SJCRH30 (cell line): ENCODE results near the gene LRSAM1. TPM values are rescaled to one million over a fixed set of nuclear protein-coding genes. Genes with fewer than 3 reads are reported as not detected.

ENCODE experiments used
- DNase-seq, 2 experiments: peaks; one replicate each; pipeline ENCODE4 v3.0.0-alpha.2; 2015 to 2020
- H3K27ac ChIP-seq: fragments of 250-450 bp; sonication (Bioruptor Pico); 2 replicates; pipeline ENCODE4 v1.5.1; 2020; ENCODE audit warnings: mild to moderate bottlenecking, moderate library complexity
- H3K27me3 ChIP-seq: fragments of 250-450 bp; sonication (Bioruptor Pico); 2 replicates; pipeline ENCODE4 v1.5.1; 2020; ENCODE audit warnings: mild to moderate bottlenecking, moderate library complexity
- H3K36me3 ChIP-seq: fragments of 250-450 bp; sonication (Bioruptor Pico); 2 replicates; pipeline ENCODE4 v1.5.1; 2020; ENCODE audit warnings: mild to moderate bottlenecking, moderate library complexity
- H3K4me1 ChIP-seq: fragments of 250-450 bp; sonication (Bioruptor Pico); 2 replicates; pipeline ENCODE4 v1.5.1; 2020; ENCODE audit warnings: mild to moderate bottlenecking, moderate library complexity
- H3K4me3 ChIP-seq: fragments of 250-450 bp; sonication (Bioruptor Pico); 2 replicates; pipeline ENCODE4 v1.5.1; 2020; ENCODE audit warnings: mild to moderate bottlenecking, moderate library complexity
- H3K9me3 ChIP-seq: fragments of 250-450 bp; sonication (Bioruptor Pico); replicated peaks from 2 replicates; pipeline ENCODE4 v1.5.1; 2020; ENCODE audit warnings: mild to moderate bottlenecking, moderate library complexity
- total RNA-seq: library from RNA; depleted of rRNA; stranded (reverse); fragments of >200 nt; shearing (Covaris generic); gene quantifications from 2 replicates; pipeline ENCODE4 v1.2.3, GENCODE V29; 2014

The LRSAM1 gene
- total RNA-seq, 1 experiment from 2014 or later = 7.3 TPM

DNA sequence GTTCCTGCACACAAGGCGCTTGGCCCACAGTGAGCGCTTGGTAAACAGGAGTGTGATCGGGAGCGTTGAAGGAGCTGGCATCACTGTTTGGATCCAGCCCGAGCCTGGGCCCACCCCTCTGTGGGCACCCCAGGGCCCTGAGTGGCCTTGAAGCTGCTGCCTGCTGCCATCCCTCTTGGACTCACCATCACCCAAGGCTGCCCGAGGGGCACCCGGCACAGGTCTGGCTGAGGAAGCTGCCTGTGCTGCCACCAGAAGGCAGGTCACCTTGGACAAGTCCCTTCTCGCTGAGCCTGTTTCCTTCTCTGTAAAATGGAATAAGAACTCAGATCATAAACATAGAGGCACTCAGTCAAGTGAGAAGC lies 53.6 kb downstream of the LRSAM1 start:
- H3K27ac ChIP-seq = no peak overlapping the region
- no peak overlapping the region for H3K4me3 ChIP-seq
- H3K36me3 ChIP-seq = peaks cover 36% of the 10 kb centered on the region
- no peaks in the 10 kb centered on the region for H3K9me3 ChIP-seq
- H3K27me3 ChIP-seq = no peaks in the 10 kb centered on the region
- H3K4me1 ChIP-seq = 0 out of 2 replicates have a peak, but pooled peaks cover 3% of the 10 kb centered on the region
- no peak for DNase-seq

DNA sequence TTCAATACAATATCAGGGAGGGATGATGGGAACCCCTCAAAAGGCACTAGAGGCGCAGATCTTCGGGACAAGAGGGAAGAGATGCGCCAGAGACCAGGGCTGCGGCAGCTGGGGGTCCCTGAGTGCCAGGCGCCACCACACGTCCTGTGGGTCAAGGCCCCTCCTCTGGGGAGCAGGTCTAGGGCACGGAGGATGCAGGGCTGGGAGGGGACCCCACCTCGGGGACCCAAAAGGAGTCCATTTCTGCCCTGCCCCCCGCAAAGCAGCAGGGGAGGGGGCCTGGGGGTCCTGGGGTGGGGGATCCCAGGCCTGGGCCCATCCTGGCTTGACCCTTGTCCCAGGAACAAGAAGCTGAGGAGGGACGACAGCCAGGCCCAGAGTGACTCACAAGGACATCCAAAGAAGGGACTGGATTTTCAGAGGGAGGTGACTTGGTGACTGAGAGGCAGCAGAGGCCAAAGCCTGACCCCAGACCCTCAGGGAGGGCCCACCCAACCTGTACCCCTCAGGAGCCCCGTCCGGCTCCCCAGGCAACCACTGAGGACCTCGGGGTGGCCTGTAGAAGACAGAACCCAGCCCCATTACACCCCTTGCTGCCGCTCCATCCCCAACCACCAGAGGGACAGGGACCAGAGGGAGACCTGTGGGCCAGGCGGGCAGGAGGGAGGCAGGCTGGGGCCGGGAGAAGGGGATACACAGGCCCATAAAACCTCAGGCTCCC lies 54.2 kb downstream of the LRSAM1 start:
- H3K27ac ChIP-seq = no peak overlapping the region
- peak; percentile 60 to 61 for DNase-seq

DNA sequence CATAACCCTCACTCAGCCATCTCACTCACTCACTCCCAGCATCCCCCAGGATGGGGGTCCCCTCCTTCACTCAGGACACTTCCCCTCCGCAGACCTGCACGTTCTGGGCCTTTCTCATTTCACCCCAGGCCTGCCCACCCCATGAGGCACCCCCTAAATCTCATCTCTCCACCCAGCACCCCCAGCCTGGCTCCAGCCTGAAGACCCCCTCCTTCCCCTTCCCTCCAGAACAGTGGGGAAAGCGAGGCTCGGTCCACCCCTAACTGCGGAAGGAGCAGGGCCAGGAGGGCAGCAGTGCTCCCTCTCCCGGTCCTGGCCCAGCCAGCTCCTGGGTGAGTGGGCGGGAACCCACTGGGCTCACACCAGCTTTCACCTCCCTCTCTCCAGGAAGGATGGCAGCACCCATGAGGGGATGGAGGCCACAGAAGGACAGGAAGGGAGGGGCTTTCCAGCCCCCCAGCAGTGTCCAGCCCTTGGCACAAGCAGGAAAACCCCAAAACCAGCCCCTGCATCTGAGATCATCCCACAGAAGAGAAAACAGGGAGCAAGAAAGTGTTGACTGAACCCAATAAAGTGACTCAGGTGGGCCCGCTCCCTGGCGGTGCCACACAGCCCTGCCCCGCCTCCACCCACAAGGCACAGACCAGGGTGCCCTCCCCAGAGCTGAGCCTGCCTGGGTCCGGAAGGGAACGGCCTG lies 55.0 kb downstream of the LRSAM1 start:
- Histone ChIP-seq H3K4me3 (no peak overlapping the region), H3K4me1 (0 out of 2 replicates have a peak, but pooled peaks cover 3% of the 10 kb centered on the region), H3K36me3 (peaks cover 41% of the 10 kb centered on the region), H3K9me3 (no peaks in the 10 kb centered on the region), H3K27me3 (no peaks in the 10 kb centered on the region), H3K27ac (no peak overlapping the region)
- DNase-seq = no peak

More for the DNA sequence above, 54.2 kb downstream of the LRSAM1 start:
- H3K9me3 ChIP-seq = no peaks in the 10 kb centered on the region
- H3K36me3 ChIP-seq = peaks cover 41% of the 10 kb centered on the region
- 0 out of 2 replicates have a peak, but pooled peaks cover 3% of the 10 kb centered on the region for H3K4me1 ChIP-seq
- H3K27me3 ChIP-seq = no peaks in the 10 kb centered on the region
- no peak overlapping the region for H3K4me3 ChIP-seq

DNA sequence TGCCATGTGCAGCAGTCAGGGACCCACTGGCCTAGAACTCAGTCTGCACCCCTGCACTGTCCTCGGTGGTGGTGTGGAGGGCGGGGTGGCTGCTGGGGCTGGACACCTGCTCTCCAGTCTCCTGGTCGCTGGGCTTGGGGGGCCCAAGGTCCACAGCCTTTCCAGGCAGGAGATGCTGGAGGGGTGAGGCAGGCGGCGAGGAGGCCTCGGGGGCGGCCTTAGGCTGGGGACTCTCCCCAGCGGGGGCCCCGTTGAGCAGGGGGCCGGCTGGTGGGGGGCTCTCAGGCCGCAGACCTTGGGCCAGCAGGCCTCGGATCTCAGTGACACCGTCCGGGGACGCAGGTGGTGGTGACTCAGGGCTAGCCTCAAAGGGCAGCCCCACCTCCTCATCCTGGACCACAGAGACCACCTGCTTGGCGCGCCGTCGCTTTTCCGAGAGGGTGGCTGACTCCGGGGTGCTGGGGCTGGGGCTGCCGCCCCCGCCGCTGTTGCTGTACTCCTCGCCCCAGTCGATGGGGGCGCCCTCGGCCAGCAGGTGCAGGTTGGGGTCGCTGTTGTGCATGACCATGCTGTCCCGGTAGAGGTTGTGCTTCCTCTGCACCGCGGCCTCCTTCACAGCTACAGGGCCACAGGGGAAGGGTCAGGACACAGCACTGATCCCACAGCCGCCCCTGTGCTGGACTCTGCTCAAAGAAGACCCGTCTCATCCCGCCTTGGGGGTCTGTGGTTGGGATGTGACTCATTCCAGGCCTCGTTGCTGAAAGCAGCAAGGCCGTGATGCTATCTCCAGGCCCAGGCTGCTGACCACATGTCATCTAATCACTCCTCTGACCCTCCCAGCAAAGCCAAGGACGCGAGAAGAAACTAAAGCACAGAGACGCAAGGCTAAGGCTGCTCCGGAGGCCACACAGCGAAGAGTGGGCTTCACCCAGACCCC lies 55.8 kb downstream of the LRSAM1 start:
- peak; percentile 39 to 59 for DNase-seq
- H3K27ac ChIP-seq = no peak overlapping the region
- H3K4me1 ChIP-seq = 0 out of 2 replicates have a peak, but pooled peaks cover 3% of the 10 kb centered on the region
- no peak overlapping the region for H3K4me3 ChIP-seq
- no peaks in the 10 kb centered on the region for H3K27me3 ChIP-seq
- H3K9me3 ChIP-seq = no peaks in the 10 kb centered on the region
- peaks cover 41% of the 10 kb centered on the region for H3K36me3 ChIP-seq

DNA sequence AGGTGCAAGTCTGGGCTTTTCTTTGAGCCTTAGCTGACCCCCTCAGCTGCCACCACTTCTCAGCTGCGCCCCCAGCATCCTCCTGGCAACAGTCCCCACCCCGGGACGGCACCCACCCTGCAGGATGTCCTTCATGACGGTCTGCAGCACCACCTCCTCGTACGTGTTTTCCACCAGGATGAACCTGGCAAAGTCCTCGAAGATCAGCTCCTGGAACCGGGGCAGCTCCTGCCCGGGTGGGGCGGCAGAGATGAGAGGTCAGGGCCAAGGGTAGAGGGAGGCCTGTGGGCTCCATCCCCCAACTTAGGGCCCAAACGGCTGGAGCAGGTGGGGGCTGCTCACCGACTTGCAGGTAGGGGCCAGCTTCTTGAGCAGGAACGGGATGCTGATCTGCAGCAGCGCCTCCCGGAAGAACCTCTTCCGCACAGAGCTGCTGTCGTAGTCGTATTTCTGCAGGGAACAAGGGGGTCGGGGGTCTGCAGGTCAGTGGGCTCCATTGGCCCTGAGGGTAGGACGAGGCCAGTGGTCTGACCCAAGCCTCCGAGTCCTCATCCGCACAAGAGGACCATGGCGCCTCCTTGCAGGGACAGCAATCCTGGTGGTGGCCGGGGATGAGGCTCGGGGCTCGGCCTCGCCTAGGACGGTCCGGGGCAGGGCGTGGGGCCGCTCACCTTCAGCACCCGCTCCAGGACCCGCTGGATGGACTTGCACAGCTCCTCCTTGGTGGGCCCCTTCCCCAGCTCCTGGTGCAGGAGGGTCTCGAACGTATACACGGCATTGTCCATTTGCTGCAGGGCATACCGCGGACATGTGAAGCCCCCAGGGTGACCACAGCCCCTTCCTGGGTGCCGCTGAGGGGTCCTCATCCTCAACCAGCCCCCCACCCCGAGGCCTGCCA lies 56.7 kb downstream of the LRSAM1 start:
- DNase-seq = no peak
- Histone ChIP-seq H3K4me1 (0 out of 2 replicates have a peak, but pooled peaks cover 3% of the 10 kb centered on the region), H3K9me3 (no peaks in the 10 kb centered on the region), H3K36me3 (peaks cover 48% of the 10 kb centered on the region), H3K4me3 (no peak overlapping the region), H3K27me3 (no peaks in the 10 kb centered on the region), H3K27ac (no peak overlapping the region)

DNA sequence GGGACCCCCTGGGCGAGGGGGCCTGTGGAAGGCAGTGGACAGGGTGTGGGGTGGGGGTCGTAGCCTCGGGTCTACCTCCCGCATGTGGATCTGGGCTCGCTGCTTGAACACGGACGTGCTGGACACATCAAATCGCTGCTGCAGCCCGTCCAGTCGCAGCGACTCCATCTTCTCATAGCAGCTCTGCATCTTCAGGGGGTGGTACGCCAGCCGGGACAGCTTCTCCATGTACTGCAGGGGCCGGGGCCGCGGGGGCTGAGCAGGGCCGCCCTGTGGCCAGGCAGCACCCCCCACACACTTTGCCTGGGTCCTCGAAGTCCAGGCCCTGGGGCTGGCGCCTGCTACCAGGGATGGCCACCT lies 57.6 kb downstream of the LRSAM1 start:
- Histone ChIP-seq H3K9me3 (no peaks in the 10 kb centered on the region), H3K4me1 (0 out of 2 replicates have a peak, but pooled peaks cover 3% of the 10 kb centered on the region), H3K36me3 (peaks cover 50% of the 10 kb centered on the region), H3K4me3 (no peak overlapping the region), H3K27ac (no peak overlapping the region), H3K27me3 (no peaks in the 10 kb centered on the region)
- no peak for DNase-seq

DNA sequence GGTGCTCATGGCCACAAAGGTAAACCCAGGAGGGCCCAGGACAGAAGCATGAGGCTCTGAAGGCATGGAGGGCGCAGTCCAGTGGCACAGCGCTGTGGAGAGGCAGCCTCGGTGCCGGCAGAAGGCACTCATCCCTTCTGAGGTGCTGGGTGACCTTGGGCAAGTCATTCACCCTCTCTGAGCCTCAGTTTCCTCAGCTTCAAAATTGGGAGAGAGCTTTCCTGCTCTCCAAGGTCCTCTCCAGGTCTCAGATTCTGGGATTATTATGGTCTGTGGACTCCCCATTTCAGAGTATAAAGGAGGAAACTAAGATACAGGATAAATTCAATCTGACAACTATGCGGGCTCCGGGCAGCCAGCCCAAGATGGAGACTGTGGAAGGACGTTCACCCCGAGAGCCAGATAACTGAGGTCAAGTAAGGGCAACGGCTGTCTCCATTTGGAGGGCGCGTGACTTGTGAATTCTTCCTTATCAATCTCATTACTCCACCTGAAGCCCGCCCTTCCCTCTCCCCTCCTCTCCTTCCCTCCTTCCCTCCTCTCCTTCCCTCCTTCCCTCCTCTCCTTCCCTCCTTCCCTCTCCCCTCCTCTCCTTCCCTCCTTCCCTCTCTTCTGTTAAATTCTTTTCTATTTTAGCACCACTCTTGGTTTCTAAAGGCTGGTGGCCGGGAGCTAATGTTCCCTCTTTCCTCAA lies 58.1 kb downstream of the LRSAM1 start:
- Histone ChIP-seq H3K27me3 (no peaks in the 10 kb centered on the region), H3K4me1 (0 out of 2 replicates have a peak, but pooled peaks cover 3% of the 10 kb centered on the region), H3K27ac (no peak overlapping the region), H3K36me3 (peaks cover 54% of the 10 kb centered on the region), H3K4me3 (no peak overlapping the region), H3K9me3 (no peaks in the 10 kb centered on the region)
- no peak for DNase-seq

DNA sequence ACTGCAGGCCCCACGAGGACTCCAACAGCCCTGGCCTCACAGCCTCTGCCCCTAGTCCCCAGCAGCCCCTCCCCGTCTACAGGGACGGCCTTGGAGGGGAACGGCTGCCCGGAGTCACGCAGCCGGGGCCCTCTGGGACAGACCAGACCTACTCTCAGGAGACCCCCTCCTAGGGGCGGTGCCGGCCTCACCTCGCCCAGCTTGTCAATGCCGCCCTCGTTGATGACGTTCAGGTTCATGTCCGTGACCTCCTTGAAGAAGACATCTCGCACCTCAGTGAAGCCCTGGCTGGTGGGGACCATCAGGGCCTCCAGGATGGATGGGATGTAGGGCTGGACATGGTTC lies 58.6 kb downstream of the LRSAM1 start:
- Histone ChIP-seq H3K9me3 (no peaks in the 10 kb centered on the region), H3K27ac (no peak overlapping the region), H3K4me1 (0 out of 2 replicates have a peak, but pooled peaks cover 3% of the 10 kb centered on the region), H3K4me3 (no peak overlapping the region), H3K36me3 (peaks cover 55% of the 10 kb centered on the region), H3K27me3 (no peaks in the 10 kb centered on the region)
- no peak for DNase-seq

DNA sequence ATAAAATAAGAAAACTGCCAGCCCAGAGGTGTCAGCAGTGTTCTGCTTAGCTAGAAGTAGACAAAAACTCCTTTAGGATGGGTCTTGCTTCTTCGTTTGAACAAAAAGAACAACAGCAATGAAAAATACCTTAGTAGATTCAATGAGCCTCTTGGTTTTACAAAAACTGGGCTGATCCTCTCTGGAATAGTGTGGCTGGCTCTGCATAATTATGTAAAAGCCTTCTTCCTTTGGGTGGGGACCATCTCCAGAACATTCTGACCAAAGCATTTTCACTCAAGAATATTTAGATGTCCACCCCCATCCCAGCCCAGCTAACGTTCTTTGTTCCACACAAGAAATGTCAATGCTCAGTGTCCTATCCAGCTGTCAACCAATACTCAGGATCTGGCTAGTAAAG lies 63.2 kb downstream of the LRSAM1 start:
- no peak for DNase-seq
- Histone ChIP-seq H3K4me1 (peaks cover 10% of the 10 kb centered on the region), H3K9me3 (no peaks in the 10 kb centered on the region), H3K36me3 (peaks cover 47% of the 10 kb centered on the region), H3K4me3 (no peak overlapping the region), H3K27me3 (no peaks in the 10 kb centered on the region), H3K27ac (no peak overlapping the region)

DNA sequence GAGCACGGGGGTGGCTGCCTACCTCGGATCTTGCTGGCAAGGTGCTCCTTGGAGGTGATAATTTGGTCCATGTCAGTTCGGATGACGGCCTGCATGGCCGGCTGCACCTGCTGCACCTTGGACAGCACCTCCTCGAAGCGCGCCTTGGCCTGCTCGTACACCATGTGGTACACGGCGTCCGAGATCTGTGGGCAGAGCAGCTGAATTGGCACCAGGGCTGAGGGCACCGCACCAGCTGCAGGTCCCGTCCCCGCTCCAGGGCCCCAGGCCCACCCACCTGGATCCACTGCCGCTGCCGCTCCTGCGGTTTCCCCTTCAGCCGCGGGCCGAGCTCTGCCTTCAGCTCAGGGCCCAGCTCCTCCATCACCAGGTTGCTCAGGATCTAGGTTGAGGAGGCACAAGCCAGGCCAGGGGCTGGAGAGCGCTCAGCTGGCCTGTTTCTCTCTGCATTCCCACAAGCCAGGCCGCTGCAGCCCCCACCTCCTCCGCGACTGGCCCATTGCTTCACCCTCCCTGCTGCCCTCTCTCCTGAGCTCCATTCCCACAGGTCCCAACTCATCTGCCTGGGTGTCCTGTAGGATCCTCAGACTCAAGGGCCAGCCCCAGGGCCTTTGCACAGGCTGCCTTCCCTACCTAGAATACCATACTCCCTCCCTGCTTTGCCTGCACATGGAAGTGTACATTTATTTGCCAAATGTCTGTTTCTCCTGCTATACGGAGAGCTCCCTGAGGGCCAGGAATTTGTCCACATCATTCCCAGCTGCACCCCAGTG lies 65.7 kb downstream of the LRSAM1 start:
- no peak for DNase-seq
- peaks cover 46% of the 10 kb centered on the region for H3K36me3 ChIP-seq
- H3K4me1 ChIP-seq = peaks cover 33% of the 10 kb centered on the region
- H3K9me3 ChIP-seq = no peaks in the 10 kb centered on the region
- no peaks in the 10 kb centered on the region for H3K27me3 ChIP-seq
- no peak overlapping the region for H3K27ac ChIP-seq
- no peak overlapping the region for H3K4me3 ChIP-seq

DNA sequence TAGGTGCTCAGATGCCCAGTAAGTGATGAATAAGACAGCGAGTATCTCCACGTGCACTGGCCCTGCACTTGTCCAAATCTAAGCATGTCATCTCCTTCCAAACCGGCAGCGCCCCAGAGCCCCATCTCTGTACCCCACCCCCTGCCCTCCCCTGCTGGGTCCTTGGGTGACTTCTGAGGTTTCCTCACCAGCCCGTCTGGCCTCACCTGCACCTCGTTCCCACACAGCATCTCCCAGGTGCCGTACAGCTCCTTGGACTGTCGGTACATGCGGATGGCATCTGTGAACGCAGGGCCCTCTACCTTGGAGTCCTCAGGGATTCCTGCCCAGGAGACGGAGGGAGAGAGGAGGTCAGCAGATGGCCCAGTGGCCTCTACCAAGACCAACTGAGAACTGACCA lies 66.3 kb downstream of the LRSAM1 start:
- H3K27ac ChIP-seq = no peak overlapping the region
- H3K4me3 ChIP-seq = no peak overlapping the region
- H3K27me3 ChIP-seq = no peaks in the 10 kb centered on the region
- no peak for DNase-seq
- H3K4me1 ChIP-seq = peaks cover 39% of the 10 kb centered on the region
- H3K9me3 ChIP-seq = no peaks in the 10 kb centered on the region
- peaks cover 47% of the 10 kb centered on the region for H3K36me3 ChIP-seq

DNA sequence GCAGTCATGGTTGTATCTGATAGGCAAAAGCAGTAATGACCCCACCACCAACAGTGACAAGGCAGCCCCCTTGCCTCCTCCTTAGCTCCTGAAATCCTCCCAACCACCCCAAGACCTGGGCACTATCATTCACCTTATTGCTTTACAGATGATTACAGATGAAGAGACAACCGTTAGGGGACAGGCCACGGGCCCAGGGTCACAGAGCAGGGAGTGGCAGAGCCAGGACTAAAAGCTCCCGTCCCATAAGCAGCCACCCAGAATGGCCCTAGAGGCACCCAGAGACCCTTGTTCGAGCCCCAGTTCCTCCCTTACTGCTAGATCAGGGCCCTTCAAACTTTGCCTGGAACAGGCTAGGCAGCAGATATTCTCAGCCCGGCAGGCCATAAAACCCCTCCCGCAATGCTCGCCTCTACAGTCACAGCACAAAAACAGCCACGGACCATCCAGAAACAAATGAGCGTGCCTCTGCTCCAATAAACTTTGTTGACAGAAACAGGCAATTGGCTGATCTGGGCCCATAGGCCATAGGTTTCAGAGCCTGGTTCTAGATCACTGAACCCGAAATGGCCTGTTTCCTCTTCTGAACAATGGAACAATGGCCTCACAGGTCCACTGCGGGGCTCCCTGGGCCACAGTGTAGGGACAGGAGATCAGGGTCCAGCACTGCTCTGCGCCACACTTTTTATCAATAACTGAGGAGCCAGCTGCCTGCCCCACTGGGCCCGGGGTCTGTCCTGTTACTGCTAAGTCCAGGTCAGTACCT lies 67.0 kb downstream of the LRSAM1 start:
- Histone ChIP-seq H3K27me3 (no peaks in the 10 kb centered on the region), H3K4me3 (no peak overlapping the region), H3K9me3 (no peaks in the 10 kb centered on the region), H3K27ac (0 out of 2 replicates have a peak overlapping the region, but pooled peaks have one; percentile 42), H3K4me1 (peaks cover 42% of the 10 kb centered on the region), H3K36me3 (peaks cover 45% of the 10 kb centered on the region)
- no peak for DNase-seq
